DND-41 (cell line): ENCODE data around the gene SMAD9.

Experiments
- ATAC-seq: fragments of 200-7000 bp; cut with Tn5 transposase; 3 replicates; pipeline ENCODE4 v1.9.1; 2021; ENCODE audit warnings: low read depth; ENCODE audit not compliant: insufficient read depth
- DNase-seq: peaks from one replicate; pipeline ENCODE4 v3.0.0-alpha.2; 2020
- H2AFZ ChIP-seq: 2 replicates; pipeline ENCODE4 v1.6.0; 2012; ENCODE audit warnings: low read depth, low read length
- H3K27ac ChIP-seq: 2 replicates; pipeline ENCODE4 v1.5.1; 2012; ENCODE audit warnings: low read length, inconsistent platforms
- H3K27me3 ChIP-seq: fragments of 200-600 bp; sonication (generic); 2 replicates; pipeline ENCODE4 v1.6.0; 2012; ENCODE audit warnings: low read length, mild to moderate bottlenecking, inconsistent platforms; ENCODE audit not compliant: insufficient read depth, poor library complexity
- H3K36me3 ChIP-seq: 2 replicates; pipeline ENCODE4 v1.5.1; 2012; ENCODE audit warnings: low read length, inconsistent platforms; ENCODE audit not compliant: insufficient read depth
- H3K4me1 ChIP-seq: 2 replicates; pipeline ENCODE4 v1.5.1; 2012; ENCODE audit warnings: mild to moderate bottlenecking, low read length; ENCODE audit not compliant: insufficient read depth
- H3K4me2 ChIP-seq: 2 replicates; pipeline ENCODE4 v1.6.0; 2012; ENCODE audit warnings: mild to moderate bottlenecking, moderate library complexity, low read length, inconsistent platforms; ENCODE audit not compliant: insufficient read depth
- H3K4me3 ChIP-seq, 2 experiments: fragments of 200-600 bp in 1 of 2; shearing (Covaris generic) in 1 of 2; 2 replicates each; pipeline ENCODE4 v1.5.1; 2012 to 2016; ENCODE audit warnings: inconsistent platforms in 2 of 2, low read length in 2 of 2, mild to moderate bottlenecking in 2 of 2, low read depth in 1 of 2, moderate library complexity in 1 of 2
- H3K79me2 ChIP-seq: 2 replicates; pipeline ENCODE4 v1.6.0; 2012; ENCODE audit warnings: low read length, inconsistent platforms; ENCODE audit not compliant: insufficient read depth
- H3K9ac ChIP-seq: 2 replicates; pipeline ENCODE4 v1.6.0; 2012; ENCODE audit warnings: low read depth, mild to moderate bottlenecking, inconsistent platforms, low read length, moderate library complexity
- H3K9me3 ChIP-seq: 2 replicates; pipeline ENCODE4 v1.5.1; 2012; ENCODE audit warnings: low read length, moderate library complexity, mild to moderate bottlenecking, inconsistent platforms; ENCODE audit not compliant: insufficient read depth, severe bottlenecking
- H4K20me1 ChIP-seq: 2 replicates; pipeline ENCODE4 v1.6.0; 2012; ENCODE audit warnings: low read length; ENCODE audit not compliant: insufficient read depth
- EZH2 ChIP-seq: IDR thresholded peaks from 3 replicates; pipeline ENCODE4 v1.6.1; 2012; ENCODE audit warnings: borderline replicate concordance, low read depth, mild to moderate bottlenecking, moderate library complexity, low read length, inconsistent platforms; ENCODE audit not compliant: severe bottlenecking
- TF ChIP-seq, protein P1 (sequence below): IDR thresholded peaks from 2 replicates; pipeline ENCODE4 v1.5.1; 2012; ENCODE audit warnings: borderline replicate concordance, low read length, moderate library complexity, mild to moderate bottlenecking; ENCODE audit not compliant: poor library complexity, severe bottlenecking; ENCODE audit errors: extremely low read depth

The SMAD9 gene

DNA sequence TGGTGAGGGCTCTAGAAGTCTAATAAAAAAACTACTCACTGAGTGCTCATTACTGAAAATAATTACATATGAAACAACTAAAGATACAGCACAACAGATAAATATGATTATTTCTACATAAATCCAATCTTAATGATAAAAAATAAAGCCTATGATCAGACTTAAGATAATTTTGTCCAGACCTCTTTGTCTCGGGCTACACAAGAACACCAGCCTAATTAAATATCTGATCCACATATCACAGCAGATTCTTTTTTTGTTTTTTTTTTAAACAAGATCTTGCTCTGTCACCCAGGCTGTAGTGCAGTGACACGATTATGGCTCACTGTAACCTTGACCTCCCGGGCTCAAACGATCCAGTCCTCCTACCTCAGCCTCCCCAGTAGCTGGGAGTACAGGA is 30.3 kb upstream of the SMAD9 start:
- Histone ChIP-seq H3K36me3 (peaks cover 64% of the 10 kb centered on the region), H2AFZ (no peak overlapping the region), H3K9me3 (no peaks in the 10 kb centered on the region), H3K4me2 (no peak overlapping the region), H3K27ac (no peak overlapping the region), H3K4me1 (no peaks in the 10 kb centered on the region), H3K27me3 (no peaks in the 10 kb centered on the region), H3K79me2 (no peaks in the 10 kb centered on the region), H3K4me3 (no peak overlapping the region), H3K9ac (no peak overlapping the region), H4K20me1 (no peaks in the 10 kb centered on the region)
- DNase-seq (no peak), ATAC-seq (no peak)
- no peak for TF ChIP-seq EZH2
- TF ChIP-seq, protein P1, sequence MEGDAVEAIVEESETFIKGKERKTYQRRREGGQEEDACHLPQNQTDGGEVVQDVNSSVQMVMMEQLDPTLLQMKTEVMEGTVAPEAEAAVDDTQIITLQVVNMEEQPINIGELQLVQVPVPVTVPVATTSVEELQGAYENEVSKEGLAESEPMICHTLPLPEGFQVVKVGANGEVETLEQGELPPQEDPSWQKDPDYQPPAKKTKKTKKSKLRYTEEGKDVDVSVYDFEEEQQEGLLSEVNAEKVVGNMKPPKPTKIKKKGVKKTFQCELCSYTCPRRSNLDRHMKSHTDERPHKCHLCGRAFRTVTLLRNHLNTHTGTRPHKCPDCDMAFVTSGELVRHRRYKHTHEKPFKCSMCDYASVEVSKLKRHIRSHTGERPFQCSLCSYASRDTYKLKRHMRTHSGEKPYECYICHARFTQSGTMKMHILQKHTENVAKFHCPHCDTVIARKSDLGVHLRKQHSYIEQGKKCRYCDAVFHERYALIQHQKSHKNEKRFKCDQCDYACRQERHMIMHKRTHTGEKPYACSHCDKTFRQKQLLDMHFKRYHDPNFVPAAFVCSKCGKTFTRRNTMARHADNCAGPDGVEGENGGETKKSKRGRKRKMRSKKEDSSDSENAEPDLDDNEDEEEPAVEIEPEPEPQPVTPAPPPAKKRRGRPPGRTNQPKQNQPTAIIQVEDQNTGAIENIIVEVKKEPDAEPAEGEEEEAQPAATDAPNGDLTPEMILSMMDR: no peak

DNA sequence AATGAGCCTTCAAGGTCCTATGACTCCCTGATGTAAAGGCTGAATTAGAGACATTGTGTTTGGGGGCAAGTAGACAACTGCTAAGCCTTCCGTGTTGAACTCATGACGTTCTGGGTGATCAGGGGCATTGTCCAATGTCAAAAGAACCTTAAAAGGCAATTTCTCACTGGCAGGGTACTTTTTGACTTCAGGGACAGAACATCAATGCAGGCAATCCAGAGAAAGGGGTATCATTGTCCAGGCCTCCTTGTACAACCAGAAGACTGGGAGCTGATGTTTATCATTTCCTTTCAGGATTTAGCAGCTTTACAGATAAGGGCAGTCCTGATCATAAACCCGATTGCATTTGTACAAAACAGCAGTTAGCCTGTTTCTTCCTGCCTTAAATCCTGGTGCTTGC is 25.0 kb upstream of the SMAD9 start:
- H3K79me2 ChIP-seq: no peaks in the 10 kb centered on the region
- H3K27ac ChIP-seq: no peak overlapping the region
- no peak for DNase-seq
- H3K9ac ChIP-seq: no peak overlapping the region
- no peak overlapping the region for H3K4me3 ChIP-seq
- no peak overlapping the region for H3K4me2 ChIP-seq
- peaks cover 21% of the 10 kb centered on the region; the same call in 1 of the 2 replicates for H3K36me3 ChIP-seq
- TF ChIP-seq, protein P1: no peak
- no peak for TF ChIP-seq EZH2
- H3K9me3 ChIP-seq: no peaks in the 10 kb centered on the region
- no peaks in the 10 kb centered on the region for H4K20me1 ChIP-seq
- H3K27me3 ChIP-seq: no peaks in the 10 kb centered on the region
- no peak for ATAC-seq
- no peaks in the 10 kb centered on the region for H3K4me1 ChIP-seq
- H2AFZ ChIP-seq: no peak overlapping the region

DNA sequence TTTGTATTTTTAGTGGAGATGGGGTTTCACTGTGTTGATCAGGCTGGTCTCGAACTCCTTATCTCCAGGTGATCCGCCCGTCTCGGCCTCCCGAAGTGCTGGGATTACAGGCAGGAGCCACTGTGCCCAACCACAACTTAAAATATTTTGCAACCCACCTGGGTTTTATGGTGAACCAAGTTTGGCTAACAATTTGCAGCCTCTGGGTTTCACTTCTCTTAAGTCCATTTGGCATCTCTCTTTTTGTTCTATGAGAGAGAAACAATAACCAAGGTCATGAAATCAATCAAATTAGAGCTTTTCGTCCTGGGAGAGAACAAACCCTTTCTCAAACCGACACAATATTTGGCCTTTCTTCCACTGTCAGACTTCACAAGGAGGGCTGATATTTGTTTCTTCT is 5.6 kb upstream of the SMAD9 start:
- DNase-seq: no peak
- TF ChIP-seq, protein P1: no peak
- no peak for TF ChIP-seq EZH2
- no peak for ATAC-seq

DNA sequence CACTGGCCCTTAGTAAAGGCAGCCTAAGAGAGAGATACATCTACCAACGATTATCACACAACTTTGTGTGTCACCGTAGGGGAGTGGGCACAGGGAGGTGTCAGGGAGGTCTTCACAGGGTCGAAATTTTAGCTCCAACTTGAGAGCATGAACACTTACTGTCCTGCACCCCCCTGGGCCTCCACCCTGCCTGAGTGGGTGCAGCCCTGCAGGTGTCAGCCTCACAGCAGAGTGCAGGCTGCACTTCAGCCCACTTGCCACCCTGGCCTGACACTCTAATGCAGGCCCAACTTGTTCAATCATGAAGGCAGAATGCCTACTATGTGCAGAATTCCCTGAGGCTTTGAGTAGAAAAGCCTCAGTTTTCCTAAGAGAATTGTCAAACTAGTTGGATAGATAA is 4.0 kb upstream of the SMAD9 start:
- no peaks in the 10 kb centered on the region for H3K36me3 ChIP-seq
- no peak overlapping the region for H3K9ac ChIP-seq
- H2AFZ ChIP-seq: no peak overlapping the region
- no peaks in the 10 kb centered on the region for H4K20me1 ChIP-seq
- no peaks in the 10 kb centered on the region for H3K9me3 ChIP-seq
- H3K27ac ChIP-seq: no peak overlapping the region
- no peaks in the 10 kb centered on the region for H3K27me3 ChIP-seq
- H3K79me2 ChIP-seq: no peaks in the 10 kb centered on the region
- H3K4me2 ChIP-seq: no peak overlapping the region
- TF ChIP-seq, protein P1: no peak
- no peak for TF ChIP-seq EZH2
- H3K4me3 ChIP-seq: no peak overlapping the region
- H3K4me1 ChIP-seq: no peaks in the 10 kb centered on the region
- ATAC-seq (no peak), DNase-seq (no peak)

More for the DNA sequence above, 5.6 kb upstream of the SMAD9 start:
- Histone ChIP-seq H3K4me1 (no peaks in the 10 kb centered on the region), H3K4me3 (no peak overlapping the region), H3K9me3 (no peaks in the 10 kb centered on the region), H3K27ac (no peak overlapping the region), H3K4me2 (no peak overlapping the region), H2AFZ (no peak overlapping the region), H4K20me1 (no peaks in the 10 kb centered on the region), H3K36me3 (no peaks in the 10 kb centered on the region), H3K27me3 (no peaks in the 10 kb centered on the region), H3K79me2 (no peaks in the 10 kb centered on the region), H3K9ac (no peak overlapping the region)
